ENCODE results near the gene NOC4L. TPM values are rescaled to one million over a fixed set of nuclear protein-coding genes. Genes with fewer than 3 reads are reported as not detected.

NOC4L gene
- total RNA-seq, 3 donors from 2014 or later (not counting 1 experiment from before 2014, with no cell fraction given), result 21.0 to 30.2 (median 21.7) TPM

DNA sequence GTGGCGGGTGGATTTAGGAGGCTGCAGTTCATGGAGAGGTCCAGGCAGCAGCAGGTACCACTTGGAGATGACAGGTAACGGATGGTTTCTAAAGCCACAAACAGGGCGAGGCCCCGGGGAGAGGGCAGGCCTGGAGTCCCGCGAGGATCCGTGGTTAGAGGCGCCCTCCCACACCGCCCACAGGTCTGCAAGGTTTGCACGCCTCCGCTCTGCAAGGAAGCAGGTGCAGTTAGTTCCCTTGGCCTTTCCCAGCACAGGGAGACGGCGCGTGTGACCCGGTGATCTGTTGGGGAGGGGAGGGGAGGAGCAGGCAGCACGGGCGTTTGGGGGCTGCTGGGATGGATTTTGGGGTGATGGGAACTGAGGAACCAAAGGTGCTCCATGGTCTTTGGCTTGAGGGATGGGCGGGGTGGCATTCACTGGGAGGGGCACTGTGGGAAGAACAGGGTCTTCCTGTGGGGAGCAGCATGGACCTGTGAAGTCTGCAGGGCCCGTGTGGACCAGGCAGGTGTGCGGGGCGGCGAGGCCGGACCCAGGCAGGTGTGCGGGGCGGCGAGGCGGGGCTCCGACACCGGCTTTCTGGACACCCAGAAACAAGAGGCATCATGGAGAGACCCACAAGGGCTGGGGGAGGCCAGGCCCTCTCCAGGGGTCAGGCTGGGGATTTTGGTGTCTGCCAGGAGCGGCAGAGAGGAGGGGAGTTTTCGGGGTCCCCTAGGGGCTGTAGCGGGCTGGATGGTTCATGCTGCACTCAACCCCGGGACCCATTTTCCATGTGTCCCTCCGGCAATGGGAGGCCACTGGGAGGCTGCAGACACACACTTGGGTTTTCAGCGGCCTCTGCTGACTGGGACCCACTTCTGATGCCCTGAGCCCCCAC, 29.1 kb downstream of the NOC4L start:
- no peaks in the 10 kb centered on the region for H3K4me1 ChIP-seq (ENCODE audit: control insufficient read depth, insufficient read depth, low read length)
- intact Hi-C loops (cut with micrococcal nuclease), result no loop called here
- H3K4me3 ChIP-seq (ENCODE audit: low read length), result no peak overlapping the region
- DNase-seq, result peak in 1 of 2 donors; percentile 46
- Mint-ChIP-seq H3K4me1 (no peaks in the 10 kb centered on the region), H3K4me3 (no peak overlapping the region), H3K36me3 (no peaks in the 10 kb centered on the region), H3K27me3 (ENCODE audit: low read depth in 2 of 2) (peaks cover 0 to 3% of the 10 kb centered on the region in 2 donors), H3K9me3 (no peaks in the 10 kb centered on the region), H3K27ac (no peak overlapping the region)
- no peaks in the 10 kb centered on the region for H3K36me3 ChIP-seq (ENCODE audit: control insufficient read depth, insufficient read depth, low read length)
- no peaks in the 10 kb centered on the region for H3K27me3 ChIP-seq (ENCODE audit: control insufficient read depth, insufficient read depth, low read length)
- H3K9me3 ChIP-seq (ENCODE audit: control insufficient read depth, insufficient read depth, low read length), result no peaks in the 10 kb centered on the region
- 44% methylated on average over 35 of the region's 35 CpGs for WGBS (ENCODE audit: insufficient coverage)
- no peak overlapping the region for H3K27ac ChIP-seq (ENCODE audit: low read length)
- ATAC-seq, result no peak
- no peak for TF ChIP-seq CTCF (IDR thresholded peaks at IDR 0.05)

GRCh38 chr12:132174015-132174838, 30.0 kb downstream of the NOC4L start:
- Mint-ChIP-seq H3K36me3 (no peaks in the 10 kb centered on the region), H3K27ac (no peak overlapping the region), H3K4me3 (no peak overlapping the region), H3K9me3 (no peaks in the 10 kb centered on the region), H3K4me1 (no peaks in the 10 kb centered on the region), H3K27me3 (ENCODE audit: low read depth in 2 of 2) (peaks cover 0 to 6% of the 10 kb centered on the region in 2 donors)
- DNase-seq (no peak), ATAC-seq (no peak)
- Histone ChIP-seq H3K9me3 (ENCODE audit: control insufficient read depth, insufficient read depth, low read length) (no peaks in the 10 kb centered on the region), H3K4me3 (ENCODE audit: low read length) (no peak overlapping the region), H3K4me1 (ENCODE audit: control insufficient read depth, insufficient read depth, low read length) (no peaks in the 10 kb centered on the region), H3K27me3 (ENCODE audit: control insufficient read depth, insufficient read depth, low read length) (no peaks in the 10 kb centered on the region), H3K36me3 (ENCODE audit: control insufficient read depth, insufficient read depth, low read length) (no peaks in the 10 kb centered on the region), H3K27ac (ENCODE audit: low read length) (no peak overlapping the region)
- intact Hi-C loops (cut with micrococcal nuclease), result no loop called here
- 81% methylated on average over 30 of the region's 30 CpGs for WGBS (ENCODE audit: insufficient coverage)
- no peak for TF ChIP-seq CTCF (IDR thresholded peaks at IDR 0.05)

DNA sequence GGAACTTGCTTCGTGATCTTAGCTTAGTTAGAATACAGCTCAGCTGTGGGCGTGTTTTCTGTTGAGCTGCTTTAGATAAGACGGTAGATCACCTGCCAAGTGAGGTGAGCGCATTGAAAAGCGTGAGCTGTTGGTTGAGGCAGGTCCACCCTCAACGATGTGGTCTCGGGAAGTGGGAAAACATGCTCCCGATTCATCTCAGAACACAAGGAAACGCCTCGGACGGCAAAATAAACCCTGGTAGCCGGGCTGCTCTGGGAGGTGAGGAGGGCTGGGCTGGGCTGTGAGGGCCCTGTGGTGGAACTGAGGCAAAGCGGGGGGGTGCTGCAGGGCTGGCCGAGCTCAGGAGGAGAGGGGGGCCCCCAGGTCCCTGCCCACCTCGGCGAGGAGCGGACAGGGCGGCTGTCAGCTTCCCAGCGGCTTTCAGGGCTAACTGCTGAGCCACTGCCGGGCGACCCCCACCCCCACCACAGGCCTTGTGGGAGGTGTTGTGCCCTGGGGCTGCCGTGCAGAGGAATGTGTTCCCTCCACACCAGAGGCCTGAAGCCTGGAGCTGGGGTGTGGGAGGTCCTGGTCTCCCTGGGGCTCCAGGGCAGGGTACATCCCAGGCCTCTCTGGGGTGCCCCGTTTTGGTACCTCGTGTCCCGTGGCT, 30.7 kb downstream of the NOC4L start:
- Histone ChIP-seq H3K9me3 (ENCODE audit: control insufficient read depth, insufficient read depth, low read length) (no peaks in the 10 kb centered on the region), H3K4me3 (ENCODE audit: low read length) (no peak overlapping the region), H3K27me3 (ENCODE audit: control insufficient read depth, insufficient read depth, low read length) (no peaks in the 10 kb centered on the region), H3K4me1 (ENCODE audit: control insufficient read depth, insufficient read depth, low read length) (no peaks in the 10 kb centered on the region), H3K36me3 (ENCODE audit: control insufficient read depth, insufficient read depth, low read length) (no peaks in the 10 kb centered on the region), H3K27ac (ENCODE audit: low read length) (no peak overlapping the region)
- no peak for TF ChIP-seq CTCF (IDR thresholded peaks at IDR 0.05)
- DNase-seq (no peak), ATAC-seq (no peak)
- Mint-ChIP-seq H3K9me3 (no peaks in the 10 kb centered on the region), H3K4me3 (no peak overlapping the region), H3K4me1 (no peaks in the 10 kb centered on the region), H3K36me3 (no peaks in the 10 kb centered on the region), H3K27me3 (ENCODE audit: low read depth in 2 of 2) (peaks cover 0 to 6% of the 10 kb centered on the region in 2 donors), H3K27ac (no peak overlapping the region)
- intact Hi-C loops (cut with micrococcal nuclease), result no loop called here
- WGBS (ENCODE audit: insufficient coverage), result 84% methylated on average over 21 of the region's 25 CpGs
